HG02885 (cell line): ENCODE measurements around the gene ZBTB20.
A peak's percentile ranks its signal among the peaks of the same experiment; 100 is the strongest.

Source experiments
- ATAC-seq: cut with Tn5 transposase; IDR thresholded peaks from one replicate; pipeline ENCODE4 v1.9.1; 2021; ENCODE audit warnings: mild to moderate bottlenecking; ENCODE audit not compliant: unreplicated experiment, poor library complexity

Gene ZBTB20

DNA sequence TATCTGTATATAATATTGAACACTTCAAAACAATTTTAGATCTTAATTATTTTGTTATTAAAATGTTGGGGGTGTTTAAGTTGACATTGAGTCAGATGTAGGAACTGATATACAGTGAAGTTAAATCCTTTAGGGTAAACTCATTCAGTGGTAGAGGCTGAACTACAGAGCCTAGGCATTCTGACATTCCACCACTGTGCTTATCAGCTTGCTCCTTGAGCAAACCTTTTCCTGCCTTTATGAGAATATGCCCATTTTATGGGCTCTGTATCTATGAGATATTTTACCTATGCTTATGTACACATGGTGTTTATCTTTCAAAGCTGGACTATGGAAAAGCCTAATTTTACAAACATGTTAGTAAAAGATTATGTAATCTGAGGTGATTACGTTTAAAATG lies 407.5 kb downstream of the ZBTB20 start:
- no peak for ATAC-seq

DNA sequence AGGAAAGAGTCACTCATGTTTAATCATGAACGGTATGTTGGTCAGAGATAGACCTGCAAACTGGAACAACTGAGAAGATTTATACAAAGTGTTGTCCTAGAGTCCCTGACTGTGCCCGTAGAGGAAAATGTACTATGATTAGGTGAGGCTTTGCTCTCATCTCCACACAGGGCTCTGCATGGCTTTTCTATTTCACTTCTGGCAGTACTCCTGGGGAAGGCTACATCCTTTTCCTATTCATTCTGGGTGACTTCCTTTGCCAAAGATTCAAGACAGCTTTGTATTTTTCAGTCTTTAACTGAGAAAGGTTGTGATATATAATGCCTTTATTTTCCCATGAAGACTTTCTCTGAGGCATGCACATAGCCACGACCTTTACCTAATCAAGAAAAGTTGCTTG lies 414.7 kb downstream of the ZBTB20 start:
- ATAC-seq = no peak

DNA sequence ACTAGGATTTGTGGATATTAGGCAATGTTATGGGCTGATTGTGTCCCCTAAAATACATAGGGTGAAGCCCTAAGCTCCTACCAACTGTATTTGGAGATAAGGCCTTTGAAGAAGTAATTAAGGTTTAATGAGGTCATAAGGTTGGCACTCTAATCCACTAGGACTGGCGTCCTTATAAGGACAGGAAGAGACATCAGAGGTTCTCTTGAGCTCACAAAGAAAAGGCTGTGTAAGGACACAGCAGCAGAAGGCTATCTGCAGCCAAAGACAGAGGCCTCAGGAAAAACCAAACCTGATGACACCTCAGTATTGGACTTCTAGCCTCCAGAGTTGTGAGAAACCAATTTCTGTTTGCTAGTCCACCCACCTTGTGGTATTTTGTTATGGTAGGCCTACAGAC lies 416.7 kb downstream of the ZBTB20 start:
- no peak for ATAC-seq

- peak; percentile 76 for ATAC-seq
Observed at GRCh38 chr3:114727373-114727772, 419.7 kb downstream of the ZBTB20 start.

DNA sequence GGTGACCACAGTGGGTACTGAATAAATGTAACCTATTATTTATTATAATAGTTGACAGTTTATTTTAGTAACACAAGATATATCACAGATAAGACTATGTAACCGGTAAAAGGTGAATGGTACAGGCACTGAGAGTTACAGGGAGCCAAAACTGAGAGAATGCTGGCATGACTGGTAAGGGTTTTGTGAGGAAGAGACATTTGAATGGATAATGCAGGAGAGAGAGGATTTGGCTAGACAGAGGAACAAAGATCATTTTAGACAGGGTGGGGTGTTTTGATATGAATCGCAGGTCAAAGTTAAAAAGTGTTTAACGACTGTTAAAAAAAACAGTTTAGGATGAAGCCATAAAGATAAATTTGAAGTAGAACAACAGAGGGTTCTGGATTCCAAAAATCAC lies 421.1 kb downstream of the ZBTB20 start:
- ATAC-seq = no peak

DNA sequence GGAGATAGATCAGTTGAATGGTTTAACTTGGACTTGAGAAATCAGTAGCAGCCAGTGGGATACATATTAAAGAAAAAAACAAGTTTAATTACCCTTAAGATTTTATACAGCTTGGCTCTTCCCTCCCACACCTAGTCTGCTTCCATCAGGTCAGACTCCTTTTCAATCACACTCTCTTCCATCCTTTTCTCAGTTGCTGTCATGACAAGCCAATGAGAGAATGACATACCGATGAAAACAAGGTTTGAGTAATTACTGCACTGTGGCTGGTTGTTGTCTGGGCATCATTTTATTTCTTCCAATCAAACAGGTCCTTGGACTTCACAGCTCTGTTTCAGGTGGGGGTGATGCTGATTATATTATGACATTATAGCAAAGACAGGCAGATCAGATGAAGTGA lies 424.6 kb downstream of the ZBTB20 start:
- ATAC-seq = no peak

GRCh38 chr3:114721864-114722263 lies 425.2 kb downstream of the ZBTB20 start:
- peak; percentile 87 for ATAC-seq

GRCh38 chr3:114721209-114721608 lies 425.9 kb downstream of the ZBTB20 start:
- no peak for ATAC-seq

DNA sequence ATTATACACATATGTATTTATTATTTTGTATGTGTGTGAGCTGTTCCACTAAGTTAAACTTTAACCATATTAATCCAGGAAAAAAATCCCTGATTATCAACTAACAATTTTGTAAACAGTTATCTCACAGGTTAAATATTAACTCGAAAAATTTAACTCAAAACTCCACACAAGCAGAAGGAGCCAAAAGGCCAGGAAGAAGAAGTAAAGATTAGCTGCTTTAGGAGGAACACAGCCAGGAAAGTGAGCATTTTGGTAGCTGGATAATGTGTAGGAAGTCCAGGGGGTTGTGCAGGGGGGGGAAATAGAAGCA lies 428.2 kb downstream of the ZBTB20 start:
- ATAC-seq = no peak

- ATAC-seq = no peak
Observed at GRCh38 chr3:114718071-114718897, 428.8 kb downstream of the ZBTB20 start.

DNA sequence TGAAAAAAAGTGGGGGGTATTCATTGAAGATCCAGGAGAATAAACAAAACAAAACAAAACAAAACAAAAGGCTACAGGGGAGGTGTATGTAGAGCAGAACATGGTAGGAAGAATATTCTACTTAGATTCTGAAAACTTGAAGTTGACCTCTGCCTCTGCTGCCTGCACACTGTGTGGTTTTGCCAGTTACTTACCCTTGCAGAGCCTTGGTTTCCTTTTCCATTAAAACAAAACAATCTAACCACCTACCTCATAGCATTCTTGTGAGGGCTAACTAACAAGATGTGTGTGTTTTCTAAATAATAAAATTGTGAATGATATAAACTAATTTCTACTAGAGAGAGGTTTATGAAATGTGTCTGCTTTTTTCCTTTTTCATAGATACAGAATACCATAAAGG lies 430.2 kb downstream of the ZBTB20 start:
- ATAC-seq = no peak

GRCh38 chr3:114716126-114716525 lies 431.0 kb downstream of the ZBTB20 start:
- no peak for ATAC-seq

DNA sequence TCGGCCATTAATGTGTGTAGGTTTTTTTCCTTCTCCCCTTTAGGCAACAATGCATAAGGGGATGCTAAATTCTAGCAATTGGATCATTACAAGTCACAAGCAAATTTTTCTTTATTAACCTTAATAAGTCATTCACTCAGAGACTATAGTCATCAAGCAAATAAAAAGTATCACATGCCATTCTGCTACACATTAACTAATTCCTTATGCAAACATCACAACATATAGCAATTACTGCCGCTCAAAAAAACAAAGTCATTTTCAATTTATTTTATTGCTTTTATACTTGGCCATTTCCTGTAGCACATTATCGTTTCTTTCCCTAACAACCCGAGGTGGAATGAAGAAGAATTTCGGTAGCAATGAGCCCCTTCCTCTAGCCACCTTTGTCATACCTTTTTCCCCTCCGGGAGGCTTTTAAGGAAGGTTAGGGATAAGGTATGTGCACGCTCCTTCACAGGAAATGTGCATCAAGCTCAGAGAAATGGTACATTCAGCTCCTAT lies 432.1 kb downstream of the ZBTB20 start:
- ATAC-seq = no peak

GRCh38 chr3:114714237-114714636 lies 432.9 kb downstream of the ZBTB20 start:
- no peak for ATAC-seq

GRCh38 chr3:114712728-114713492 lies 434.2 kb downstream of the ZBTB20 start:
- ATAC-seq = no peak

- no peak for ATAC-seq
Observed at GRCh38 chr3:114711321-114711886, 435.7 kb downstream of the ZBTB20 start.

- no peak for ATAC-seq
Observed at GRCh38 chr3:114709102-114709501, 438.0 kb downstream of the ZBTB20 start.

- no peak for ATAC-seq
Observed at GRCh38 chr3:114707252-114707860, 439.7 kb downstream of the ZBTB20 start.

GRCh38 chr3:114706591-114707232 lies 440.4 kb downstream of the ZBTB20 start:
- ATAC-seq = peak; percentile 74

GRCh38 chr3:114700637-114701234 lies 446.4 kb downstream of the ZBTB20 start:
- no peak for ATAC-seq
